Epithelial cell of prostate (primary cell): ENCODE measurements around the gene NKX2-1.
"Not testable (repeated sequence)": the region's sequence is repeated elsewhere in the genome, so short reads cannot be mapped to it uniquely, and the experiment has no call there.

Experiments
- DNase-seq: peaks from one replicate; pipeline ENCODE4 v3.0.0-alpha.2; 2011; ENCODE audit warnings: low read depth, low spot score
- H3K27ac ChIP-seq: fragments of 450-650 bp; 2 replicates; pipeline ENCODE4 v1.5.1; 2017; ENCODE audit warnings: mild to moderate bottlenecking

The NKX2-1 gene

DNA sequence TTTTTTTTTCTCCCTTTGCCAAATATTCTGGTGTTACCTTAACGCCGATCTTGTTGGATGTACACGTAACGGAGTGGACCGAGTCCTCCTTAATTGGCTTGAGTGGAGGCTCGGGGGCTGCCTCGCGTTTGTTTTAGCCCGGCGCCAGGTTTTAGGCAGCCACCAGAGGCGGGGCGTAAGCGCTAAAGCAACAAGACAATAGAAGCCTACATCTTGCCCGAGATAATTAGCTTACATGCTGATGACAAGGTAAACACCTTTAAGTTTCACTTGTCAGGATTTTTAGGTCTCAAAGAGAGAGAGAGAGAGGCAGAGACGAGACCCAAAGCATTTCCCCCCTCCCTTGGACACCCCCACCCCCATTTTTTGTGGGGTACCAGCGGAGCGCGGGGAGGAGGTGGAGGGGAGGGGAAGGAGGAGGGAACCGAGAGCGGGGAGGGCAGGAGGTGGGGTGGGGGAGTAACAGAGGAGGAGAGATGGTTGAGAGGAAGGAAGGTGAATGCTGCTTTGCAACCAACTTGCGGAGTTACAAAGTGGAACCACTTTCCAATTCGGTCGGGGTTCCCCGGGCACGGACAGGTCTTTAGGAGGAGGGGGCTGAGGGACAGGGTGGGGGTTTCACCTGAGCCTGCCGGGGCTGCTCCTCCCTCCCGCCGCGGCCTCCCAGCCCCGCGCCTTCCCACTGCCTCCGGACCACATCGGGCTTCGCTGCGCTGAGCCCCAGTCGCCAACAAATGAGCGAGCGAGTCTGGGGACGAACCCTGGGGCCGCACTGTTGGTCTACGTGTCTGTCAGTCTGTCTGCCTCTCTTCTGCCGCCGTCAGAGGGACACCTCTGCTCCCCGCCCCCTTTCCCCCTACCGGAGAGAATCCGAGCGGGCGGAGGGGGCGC lies at the start of gene NKX2-1:
TSS of gene NKX2-1 (minus strand) at position 802 of the 891 bp plus-strand sequence. CDS start at position 699, 103 bp downstream.
- DNase-seq: no peak
- no peak within 1 kb of the TSS for H3K27ac ChIP-seq

DNA sequence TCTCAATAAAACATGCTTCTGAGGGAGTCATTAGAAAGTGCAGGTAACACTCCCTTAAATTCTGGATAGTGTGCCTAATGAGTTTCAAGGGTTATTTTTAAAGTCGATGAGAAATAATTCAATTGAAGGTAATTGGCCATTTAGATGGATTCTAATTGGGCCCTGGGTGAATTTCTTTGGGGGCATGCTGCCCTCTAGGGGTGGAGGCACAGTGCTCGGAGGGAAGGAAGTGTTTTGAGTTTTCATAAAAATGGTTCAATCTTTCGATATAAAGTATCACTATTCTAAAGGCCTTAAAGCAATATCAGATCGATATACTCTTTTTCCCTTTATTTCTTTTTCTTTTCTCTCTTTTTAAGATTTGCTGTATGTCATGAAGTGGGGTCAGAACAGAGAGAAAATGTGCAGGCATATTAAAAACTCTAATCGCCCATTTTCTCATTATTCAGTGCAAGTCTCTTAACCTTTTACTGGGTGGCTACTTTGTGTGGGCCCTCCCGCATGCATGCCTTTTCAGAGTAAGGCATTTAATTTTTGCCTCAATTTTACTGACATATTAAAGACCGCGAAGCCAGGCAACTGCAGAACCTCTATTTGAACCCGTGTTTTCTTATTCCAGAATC lies 36.9 kb upstream of the NKX2-1 start:
- no peak overlapping the region for H3K27ac ChIP-seq
- DNase-seq: no peak

DNA sequence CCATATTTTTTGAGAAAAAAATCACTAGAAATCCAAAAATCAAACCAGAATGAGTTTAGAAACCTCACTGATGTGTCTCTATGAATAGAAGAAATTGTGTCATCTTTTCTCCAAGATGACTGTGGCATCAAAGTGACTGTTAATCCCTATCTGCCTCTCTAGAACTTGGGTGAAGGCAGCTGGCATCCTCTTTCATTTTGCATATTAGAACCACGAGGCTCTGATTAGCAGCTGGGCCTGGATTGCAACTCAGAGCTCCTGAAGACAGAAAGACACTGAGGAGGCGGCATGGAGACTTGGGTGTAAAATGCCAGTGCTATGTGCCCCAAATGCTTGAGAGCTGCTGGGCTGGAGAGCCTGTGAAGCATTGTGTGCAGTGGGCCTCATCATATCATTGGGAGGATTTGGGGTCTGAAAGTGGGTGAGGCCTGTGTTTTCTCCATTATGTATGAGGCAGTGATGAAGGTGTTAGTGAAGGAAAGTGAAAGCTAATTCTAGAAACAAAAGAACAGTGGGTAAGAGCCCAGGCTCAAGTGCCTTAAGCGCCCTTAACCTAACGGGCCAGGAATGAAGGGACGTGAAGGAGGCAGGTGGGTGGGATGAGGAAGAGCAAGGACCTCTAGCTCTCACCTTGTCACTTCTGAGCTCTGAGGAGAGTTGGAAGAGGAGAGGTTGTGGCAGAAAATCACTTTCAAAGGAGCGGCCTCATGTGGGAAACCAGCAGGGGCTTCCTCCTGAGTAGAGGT lies 36.1 kb upstream of the NKX2-1 start:
- no peak for DNase-seq

DNA sequence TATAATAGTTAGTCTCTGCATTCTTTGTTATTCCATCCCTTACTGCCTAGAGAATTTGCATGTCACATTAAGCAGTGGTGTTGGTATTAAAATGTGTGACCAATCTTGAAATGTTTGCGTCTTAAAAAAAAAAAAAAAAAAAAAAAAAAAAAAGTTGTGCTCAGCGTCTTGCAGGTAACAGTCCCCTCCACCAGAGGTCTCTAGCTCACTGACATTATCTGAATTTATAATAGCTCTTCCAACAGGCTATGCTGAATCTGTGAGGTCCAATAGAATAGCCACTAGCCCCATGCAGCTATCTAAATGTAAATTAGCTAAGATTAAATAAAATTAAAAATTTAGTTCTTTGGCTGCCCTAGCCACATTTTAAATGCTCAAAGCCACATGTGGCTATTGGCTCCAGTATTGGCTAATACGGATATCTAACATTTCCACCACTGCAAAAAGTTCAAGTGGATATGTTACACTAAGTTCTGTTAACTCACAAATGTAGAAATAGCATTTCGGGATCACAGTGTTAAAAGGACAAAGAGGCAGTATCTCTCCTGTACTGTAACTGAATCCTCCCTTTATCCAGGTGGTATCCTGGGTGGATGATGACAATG lies 33.7 kb upstream of the NKX2-1 start:
- no peak for DNase-seq
- no peak overlapping the region for H3K27ac ChIP-seq

More for the DNA sequence above, 36.1 kb upstream of the NKX2-1 start:
- no peak overlapping the region for H3K27ac ChIP-seq

DNA sequence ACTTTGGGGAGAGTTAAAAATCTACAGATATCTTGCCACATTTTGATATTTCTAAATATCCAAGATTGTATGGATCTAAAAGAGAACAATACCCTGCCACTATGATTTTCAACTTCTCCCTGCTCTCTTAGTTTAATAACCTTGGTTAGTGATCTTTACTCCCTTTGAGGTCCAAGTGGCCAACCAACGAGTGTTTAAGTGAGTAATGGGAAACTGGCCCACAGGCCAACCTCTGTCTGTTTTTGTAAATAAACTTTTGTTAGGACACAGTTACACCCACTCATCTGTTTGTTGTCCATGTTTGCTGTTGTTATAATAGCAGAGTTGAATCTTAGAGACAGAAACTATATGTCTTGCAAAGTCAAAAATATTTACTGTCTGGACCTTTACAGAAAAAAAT lies 30.9 kb upstream of the NKX2-1 start:
- no peak for DNase-seq
- no peak overlapping the region for H3K27ac ChIP-seq

DNA sequence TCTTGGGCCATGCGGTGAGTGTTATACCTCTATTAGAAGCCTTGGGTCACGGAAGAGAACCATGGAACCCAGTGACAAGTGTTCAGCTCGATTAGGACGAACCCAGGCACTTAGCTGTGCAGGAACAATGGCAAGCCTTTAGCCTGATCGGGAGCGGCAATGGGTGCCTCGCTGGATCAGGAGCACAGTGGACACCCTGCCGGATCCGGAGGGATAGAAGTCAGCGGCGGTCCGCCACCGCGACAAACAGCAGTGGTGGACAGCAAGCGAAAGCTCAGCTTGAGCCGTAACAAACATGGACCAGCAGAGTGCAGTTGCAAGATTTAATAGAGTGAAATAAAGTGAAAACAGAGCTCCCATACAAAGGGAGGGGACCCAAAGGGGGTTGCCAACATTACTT lies 24.2 kb upstream of the NKX2-1 start:
- H3K27ac ChIP-seq: not testable (repeated sequence)

DNA sequence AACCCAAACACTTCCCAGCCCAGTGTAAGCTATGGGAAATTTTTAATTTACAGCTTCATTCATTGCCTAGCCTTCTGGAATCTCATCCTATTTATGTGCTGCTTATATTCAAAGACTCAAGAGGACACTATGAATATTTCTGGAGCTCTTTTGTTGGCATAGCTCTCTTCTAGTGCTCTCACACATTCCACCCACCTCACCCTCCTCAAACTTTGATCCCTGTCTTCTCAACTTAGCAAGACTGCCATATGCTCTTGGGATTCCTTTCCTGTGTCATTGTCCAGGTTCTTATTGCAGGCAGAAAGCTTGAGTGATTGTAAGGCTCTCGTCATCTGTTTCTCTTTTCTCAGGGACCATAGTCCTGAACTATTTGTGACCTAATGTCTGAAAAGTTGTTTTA lies 18.0 kb upstream of the NKX2-1 start:
- no peak for DNase-seq
- no peak overlapping the region for H3K27ac ChIP-seq

More for the DNA sequence above, 24.2 kb upstream of the NKX2-1 start:
- DNase-seq: not testable (repeated sequence)

DNA sequence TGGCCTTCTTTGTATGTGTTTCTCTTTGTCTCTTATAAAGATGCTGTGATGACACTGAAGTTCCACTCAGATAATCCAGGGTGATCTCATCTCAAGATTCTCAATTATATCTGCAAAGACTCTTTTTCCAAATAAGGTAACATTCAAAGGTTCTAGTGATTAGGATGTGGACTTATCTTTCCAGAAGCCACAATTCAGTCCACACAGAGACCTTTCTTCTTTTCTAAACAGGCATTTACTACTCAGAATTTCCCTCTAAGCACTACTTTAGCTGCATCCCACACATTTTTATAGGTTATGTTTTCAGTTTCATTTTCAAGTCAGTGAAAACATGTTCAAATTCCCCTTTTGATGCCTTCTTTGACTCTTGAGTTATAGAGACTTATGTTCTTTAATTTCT lies 9.0 kb upstream of the NKX2-1 start:
- H3K27ac ChIP-seq: no peak overlapping the region
- no peak for DNase-seq

DNA sequence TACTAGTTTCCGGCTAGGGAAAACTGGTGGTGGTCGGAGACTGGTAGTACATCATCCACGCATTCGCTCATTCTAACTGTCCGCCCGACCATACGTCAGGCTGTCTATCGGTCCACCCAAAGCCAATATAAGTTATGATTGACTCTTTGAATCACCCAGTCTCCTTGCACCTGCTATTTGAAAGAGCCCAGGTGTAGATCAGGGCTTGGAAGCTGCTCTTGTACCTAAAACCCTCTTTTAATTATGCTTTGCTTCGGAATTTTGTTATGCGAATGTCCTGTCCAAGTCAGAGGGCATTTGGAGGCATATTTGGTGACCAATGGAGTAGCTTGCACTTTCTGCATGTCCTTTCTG lies 5.7 kb upstream of the NKX2-1 start:
- no peak overlapping the region for H3K27ac ChIP-seq
- no peak for DNase-seq

DNA sequence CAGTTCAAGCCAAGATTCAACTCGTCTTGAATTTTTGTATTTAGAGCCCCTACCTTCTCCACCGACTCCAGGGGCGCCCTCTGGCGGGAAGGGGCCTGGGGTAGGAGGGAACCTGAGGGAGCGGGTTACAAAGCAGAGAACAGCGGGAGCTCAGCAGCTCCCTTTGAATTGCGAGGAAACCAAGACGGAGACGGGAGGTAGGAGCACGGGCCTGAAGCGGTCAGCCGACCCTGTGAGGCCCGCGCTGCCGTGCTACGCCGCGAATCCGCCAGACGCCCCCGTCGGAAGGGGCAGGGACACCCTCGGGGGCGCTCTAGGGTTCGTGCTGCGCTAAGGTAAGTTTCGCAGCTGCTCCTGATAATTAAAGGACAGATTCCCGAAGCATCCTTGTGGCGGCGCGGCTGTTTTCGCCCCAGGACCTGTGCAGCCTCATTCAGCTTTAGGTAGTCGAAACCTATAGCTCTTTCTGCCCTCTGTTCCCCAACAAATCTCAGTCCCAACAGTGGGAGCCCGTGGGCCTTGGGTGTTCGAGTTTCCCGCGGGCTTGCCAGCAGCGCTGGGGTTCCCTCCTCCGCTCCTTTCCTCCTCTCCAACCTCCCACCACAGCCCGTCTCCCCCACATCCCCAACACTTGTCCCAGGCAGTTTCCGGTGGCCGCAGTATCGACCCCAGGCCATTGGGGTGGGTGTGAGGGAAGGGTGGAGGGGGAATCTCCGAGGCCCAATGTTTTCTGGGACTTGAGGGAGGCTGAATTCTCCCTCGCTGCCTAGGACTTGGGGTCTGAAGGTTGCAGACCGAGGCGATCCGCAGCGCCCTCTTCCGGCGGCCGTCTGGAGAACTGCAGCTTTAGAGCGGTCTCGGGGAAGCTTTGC lies 5.1 kb upstream of the NKX2-1 start:
- DNase-seq: no peak
- no peak overlapping the region for H3K27ac ChIP-seq

DNA sequence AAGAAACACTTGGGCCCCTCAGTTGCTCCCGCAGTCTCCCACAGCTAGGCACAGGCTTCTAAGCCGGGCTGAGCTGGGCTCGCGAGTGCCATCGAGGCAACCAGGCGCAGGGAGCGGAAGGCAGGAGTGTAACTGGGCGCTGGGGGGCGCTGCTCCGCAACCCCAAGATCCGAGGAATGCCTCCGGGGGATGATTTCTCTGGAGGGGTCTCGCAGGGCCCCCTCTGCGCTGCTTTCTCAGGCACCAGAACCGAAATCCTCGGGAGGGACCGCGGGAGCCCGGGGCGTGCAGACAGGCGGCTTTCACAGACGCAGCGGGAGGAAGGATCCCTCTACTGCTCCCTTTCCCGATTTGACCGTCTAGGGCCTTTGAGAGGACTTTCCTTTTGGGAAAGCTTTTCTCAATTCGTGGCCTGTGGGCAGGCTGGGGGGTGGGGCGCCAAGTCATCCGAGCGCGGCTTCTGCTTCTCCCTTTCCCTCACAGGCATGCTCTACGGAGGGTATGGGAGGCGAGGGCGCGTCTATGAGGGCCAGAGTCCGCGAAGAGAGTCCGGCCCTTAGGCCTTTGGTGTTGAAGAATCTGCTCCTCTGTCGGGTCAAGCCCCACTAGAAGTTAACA lies 4.3 kb upstream of the NKX2-1 start:
- H3K27ac ChIP-seq: no peak overlapping the region
- DNase-seq: no peak

DNA sequence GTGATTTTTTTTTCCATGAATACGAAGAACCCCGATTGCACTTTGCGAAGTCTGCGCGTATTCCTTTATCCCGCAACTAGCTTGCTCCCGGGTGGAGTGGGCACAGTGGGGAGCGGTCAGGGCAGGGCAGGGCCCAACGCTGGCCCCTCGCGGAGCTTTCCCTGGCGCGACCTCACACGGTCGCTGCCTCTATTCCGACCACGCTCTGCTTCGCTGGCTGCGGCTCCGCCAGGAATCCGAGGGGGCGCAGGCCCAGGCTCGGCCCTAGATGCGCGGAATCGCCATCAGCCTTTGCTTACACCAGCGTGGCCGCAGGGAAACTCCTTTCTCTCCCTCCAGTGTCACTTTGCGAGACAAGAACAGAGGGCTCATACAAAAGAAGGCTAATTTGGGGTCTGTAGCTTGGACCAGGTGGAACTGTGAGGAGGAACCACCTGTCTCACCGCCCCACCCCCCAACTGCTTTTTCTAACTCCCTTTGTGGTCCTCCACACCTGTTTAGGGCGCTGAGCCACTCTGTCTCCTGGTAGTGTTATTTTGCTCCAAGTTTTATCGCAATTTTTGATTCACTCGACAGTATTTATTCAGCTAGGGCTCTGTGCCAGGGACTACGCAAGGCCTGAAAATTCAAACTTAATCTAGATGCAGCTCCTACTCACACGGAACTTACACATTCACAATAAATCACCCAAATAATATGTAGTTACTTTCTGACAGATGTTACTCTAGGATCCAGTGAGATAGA lies 3.1 kb upstream of the NKX2-1 start:
- no peak overlapping the region for H3K27ac ChIP-seq
- DNase-seq: no peak

DNA sequence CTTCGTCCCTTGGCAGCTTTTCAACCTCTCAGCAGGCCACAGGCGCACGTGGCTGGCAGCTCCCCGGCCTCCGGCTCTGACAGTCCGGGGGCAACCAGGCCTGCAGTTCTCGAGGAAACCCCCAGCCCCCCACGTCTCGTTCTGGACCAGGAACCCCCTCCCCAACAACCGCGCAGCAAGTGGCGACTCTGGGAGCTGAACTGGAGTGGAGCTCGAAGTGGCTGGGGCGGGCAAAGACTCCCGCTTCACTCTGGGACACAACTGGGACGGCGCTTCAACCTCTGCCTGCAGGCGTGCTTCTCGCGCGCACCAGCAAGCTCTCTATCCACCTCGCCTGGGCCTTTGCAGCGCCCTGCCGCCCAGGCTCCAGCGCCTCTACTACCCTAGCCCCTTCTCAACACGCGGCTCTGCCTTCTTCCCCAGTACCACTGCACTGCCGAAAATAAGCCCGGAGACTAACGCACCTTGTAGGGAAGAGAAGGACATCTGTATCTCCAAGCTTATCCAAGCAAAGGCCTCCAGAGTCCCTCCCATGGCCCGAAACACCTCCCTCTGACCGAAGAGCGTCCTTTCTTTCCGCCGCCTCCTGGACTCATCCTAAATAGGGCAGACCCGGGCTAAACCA lies 2.4 kb upstream of the NKX2-1 start:
- no peak overlapping the region for H3K27ac ChIP-seq
- DNase-seq: no peak

DNA sequence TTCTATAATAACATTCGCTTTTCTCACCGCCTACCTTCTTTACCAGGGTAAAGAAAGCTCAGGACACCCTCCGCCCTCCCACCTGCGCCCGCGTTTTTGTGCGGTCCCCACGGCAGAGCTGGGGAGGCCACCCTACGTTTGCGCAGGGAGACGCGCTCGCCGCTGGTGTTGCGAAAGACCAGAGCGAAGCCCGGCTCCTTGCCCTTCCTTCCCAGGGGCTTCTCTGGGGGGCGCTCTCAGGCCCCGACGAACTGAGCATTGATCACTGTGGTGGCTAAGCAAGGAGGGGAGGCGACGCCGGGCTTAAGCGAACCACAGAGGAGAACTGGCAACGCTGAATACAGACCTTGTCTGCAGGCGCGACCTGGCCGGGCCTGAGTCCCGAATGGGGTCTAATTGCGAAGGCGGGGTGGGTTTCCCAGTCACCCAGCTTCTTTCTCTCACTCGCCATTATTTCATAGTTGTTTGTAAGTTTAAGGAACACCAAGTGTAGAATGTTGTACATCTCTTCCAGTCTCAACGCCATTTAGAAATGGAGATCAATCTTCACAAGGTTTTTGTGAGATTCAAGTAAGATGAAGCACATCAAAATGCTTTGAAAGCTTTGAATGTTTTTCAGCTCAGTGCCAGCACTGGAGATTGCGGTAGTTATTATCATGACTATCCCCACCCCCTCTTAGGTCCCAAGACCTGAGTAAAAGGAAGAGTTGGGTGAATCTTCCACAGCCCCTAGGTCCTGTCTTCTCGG lies 1.7 kb upstream of the NKX2-1 start:
- H3K27ac ChIP-seq: no peak overlapping the region
- no peak for DNase-seq

DNA sequence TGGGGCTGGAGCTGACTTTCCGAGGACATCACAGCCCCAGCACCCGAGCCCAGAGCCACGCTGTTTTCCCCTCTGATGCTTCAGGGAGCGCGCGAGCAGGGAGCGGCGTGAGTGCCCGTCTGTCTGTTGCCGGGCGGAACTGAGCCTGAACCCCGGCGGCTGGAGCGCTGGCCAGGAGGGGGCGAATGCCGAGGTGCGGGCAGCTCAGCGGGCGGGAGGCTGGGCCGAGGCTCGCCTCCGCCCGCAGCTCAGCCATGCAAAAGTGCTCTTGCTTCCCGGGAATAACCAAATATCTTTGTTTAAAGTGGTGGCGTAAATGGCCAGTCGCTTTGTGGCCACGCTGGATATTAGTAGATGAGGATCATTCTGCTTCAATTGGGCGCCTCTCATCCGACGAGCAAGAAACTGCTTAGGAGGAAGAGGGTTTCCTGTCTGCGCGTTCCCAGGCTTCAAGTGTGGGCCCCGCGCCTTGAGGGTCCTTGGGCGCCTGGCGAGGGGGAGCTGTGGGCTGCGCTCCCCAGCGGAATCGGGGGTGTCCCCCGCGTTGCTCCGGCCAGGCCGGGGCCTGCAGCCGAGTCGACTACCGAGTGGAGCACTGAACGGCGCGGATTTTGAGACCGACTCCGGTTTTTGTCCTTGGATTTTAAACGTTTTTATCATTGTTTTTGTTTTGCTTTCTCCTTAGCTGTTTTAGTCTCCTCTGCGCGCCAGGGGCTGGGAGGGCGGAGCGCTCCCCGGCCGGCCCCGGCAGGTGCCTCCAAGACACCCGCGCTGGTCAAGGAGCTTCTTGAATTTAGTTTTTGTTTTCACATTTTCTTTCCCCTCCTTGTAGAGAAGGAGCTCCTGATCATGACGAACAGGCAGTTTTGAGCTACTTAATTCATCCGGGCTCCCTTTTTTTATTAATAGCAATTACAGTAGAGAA lies 831 bp upstream of the NKX2-1 start:
- no peak for DNase-seq
- no peak overlapping the region for H3K27ac ChIP-seq

DNA sequence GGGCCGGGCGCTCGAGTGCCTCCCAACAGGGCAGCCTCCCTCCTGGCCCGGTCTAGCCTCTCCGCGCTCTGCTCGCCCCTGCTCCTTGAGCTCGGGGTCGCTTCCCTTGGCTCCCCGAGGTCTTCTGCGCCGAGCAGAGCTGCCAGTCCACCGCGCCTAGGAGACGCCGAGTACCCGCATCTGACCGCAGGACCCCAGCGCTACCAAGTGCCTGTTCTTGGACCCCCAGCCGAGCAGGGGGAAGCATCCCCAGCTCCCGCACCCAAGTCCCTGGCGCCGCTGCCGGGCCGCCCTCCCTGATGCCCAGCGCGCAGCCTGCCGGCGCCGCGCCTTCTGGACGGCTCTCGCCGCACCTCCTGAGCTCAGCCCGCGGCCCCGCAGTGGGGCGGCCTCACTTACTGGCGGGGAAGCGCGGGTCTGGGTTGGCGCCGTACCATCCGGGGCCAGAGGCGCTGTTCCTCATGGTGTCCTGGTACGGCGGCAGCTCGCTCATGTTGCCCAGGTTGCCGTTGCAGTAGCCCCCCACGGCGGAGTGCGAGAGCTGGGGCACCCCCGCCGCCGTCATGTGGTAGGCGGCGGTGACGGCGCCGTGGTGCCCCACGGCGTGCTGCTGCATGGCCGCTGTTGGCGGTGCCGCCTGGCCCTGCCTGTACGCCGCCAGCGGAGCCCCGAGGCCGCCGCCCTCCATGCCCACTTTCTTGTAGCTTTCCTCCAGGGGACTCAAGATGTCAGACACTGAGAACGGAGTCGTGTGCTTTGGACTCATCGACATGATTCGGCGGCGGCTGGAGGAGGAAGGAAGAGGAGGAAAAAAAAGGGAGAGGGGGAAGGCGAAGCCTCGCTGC lies 1.2 kb downstream of the NKX2-1 start:
- DNase-seq: no peak
- H3K27ac ChIP-seq: no peak overlapping the region
